GM19372 (cell line): ENCODE results near the gene FUT6.
"Not testable (repeated sequence)": the region's sequence is repeated elsewhere in the genome, so short reads cannot be mapped to it uniquely, and the experiment has no call there.

Experiments used
- ATAC-seq: cut with Tn5 transposase; IDR thresholded peaks from one replicate; pipeline ENCODE4 v1.9.1; 2021; ENCODE audit warnings: mild to moderate bottlenecking, low read depth, moderate library complexity; ENCODE audit not compliant: unreplicated experiment

FUT6 gene, protein sequence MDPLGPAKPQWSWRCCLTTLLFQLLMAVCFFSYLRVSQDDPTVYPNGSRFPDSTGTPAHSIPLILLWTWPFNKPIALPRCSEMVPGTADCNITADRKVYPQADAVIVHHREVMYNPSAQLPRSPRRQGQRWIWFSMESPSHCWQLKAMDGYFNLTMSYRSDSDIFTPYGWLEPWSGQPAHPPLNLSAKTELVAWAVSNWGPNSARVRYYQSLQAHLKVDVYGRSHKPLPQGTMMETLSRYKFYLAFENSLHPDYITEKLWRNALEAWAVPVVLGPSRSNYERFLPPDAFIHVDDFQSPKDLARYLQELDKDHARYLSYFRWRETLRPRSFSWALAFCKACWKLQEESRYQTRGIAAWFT

GRCh38 chr19:5839065-5840017, at the start of gene FUT6:
Gene FUT6 (minus strand): TSS chr19:5839702. CDS start chr19:5832567, 7,135 bp downstream.
- no peak for ATAC-seq

DNA sequence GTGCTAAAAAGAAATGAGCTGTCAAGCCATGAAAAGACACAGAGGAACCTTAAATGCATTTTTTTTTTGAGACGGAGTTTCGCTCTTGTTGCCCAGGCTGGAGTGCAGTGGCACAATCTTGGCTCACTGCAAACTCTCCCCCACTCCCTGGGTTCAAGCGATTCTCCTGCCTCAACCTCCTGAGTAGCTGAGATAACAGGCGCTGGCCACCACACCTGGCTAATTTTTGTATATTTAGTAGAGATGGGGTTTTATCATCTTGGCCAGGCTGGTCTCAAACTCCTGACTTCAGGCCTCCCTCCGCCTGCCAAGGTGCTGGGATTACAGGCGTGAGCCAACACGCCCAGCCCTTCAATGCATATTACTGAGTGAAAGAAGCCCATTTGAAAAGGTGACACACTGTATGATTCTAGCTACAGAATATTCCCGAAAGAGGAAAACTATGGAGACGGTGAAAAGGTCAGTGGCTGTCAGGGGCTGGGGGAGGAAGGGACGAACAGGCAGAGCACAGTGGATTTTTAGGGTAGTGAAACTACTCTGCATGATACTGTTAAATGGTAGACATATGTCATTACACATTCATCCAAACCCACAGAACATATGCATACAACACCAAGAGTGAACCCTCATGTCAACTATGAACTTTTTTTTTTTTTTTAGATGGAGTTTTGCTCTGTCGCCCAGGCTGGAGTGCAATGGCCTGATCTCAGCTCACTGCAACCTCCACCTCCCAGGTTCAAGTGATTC, 44.7 kb upstream of the FUT6 start:
- ATAC-seq = not testable (repeated sequence)

DNA sequence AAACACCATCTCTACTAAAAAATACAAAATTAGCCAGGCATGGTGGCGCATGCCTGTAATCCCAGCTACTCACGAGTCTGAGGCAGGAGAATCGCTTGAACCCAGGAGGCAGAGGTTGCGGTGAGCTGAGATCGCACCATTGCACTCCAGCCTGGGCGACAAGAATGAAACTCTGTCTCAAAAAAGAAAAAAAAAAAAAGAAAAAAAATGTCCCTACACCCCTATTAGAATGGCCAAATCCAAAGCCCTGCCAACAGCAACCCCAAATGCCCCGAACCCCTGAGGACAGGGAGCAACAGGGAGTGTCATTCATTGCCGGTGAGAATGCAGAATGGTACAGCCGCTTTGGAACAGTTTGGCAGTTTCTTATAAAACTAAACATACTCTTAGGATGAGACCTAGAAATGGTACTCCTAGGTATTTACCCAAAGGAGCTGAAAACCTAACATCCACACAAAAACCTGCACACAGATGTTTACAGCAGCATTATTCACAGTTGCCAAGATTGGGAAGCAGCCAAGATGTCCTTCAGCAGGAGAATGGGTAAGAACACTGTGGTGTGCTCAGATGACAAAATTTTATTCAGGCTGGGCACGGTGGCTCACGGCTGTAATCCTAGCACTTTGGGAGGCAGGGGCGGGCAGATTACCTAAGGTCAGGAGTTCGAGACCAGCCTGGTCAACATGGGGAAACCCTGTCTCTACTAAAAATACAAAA, 43.8 kb upstream of the FUT6 start:
- not testable (repeated sequence) for ATAC-seq

GRCh38 chr19:5882421-5882968, 43.0 kb upstream of the FUT6 start:
- no peak for ATAC-seq

- no peak for ATAC-seq
These were observed 42.2 kb upstream of the FUT6 start for GRCh38 chr19:5881543-5882299.

DNA sequence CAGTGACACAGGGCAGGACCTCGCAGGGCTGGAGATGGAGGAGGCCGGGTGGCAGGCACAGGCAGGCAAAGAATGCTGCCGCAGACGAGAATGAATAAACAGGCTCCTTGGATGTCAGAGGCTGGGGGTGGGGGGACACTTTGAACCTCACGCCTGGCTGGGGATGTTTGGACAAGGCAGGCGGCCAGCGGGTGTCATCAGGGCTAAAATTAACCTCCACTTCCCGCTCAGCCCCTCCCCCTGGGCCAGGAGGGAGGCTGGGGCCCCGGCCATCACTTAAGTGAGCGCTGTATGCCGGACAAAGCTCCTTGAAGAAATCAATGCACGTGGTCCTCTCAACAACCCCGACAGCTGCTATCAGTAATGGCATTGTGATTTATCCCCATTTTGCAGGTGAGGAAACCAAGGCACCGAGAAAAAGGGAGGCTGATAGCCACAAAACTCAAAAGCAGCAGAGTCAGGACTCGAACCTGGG, 41.1 kb upstream of the FUT6 start:
- ATAC-seq = no peak

GRCh38 chr19:5880196-5880595, 40.7 kb upstream of the FUT6 start:
- no peak for ATAC-seq

- ATAC-seq = no peak
These were observed 38.4 kb upstream of the FUT6 start for GRCh38 chr19:5877882-5878281.

DNA sequence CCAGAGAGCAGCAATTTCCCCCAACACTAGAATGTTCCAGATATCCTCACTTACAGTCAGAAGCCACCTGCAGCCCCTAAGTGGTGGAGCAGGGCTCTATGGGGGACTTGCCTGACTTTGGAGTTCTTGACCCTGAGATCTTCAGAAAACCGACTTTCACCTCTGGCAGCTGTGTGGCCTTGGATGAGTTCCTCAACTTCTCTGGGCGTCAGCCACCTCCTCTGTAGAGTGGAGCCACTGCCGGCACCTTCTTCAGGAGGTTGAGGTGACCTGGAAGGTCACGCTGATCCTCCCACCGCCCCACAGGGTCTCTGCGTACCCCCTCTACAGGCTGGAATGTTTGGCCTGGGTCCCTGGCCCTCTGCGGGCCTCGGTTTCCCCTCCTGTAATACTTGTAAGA, 37.9 kb upstream of the FUT6 start:
- ATAC-seq = no peak

DNA sequence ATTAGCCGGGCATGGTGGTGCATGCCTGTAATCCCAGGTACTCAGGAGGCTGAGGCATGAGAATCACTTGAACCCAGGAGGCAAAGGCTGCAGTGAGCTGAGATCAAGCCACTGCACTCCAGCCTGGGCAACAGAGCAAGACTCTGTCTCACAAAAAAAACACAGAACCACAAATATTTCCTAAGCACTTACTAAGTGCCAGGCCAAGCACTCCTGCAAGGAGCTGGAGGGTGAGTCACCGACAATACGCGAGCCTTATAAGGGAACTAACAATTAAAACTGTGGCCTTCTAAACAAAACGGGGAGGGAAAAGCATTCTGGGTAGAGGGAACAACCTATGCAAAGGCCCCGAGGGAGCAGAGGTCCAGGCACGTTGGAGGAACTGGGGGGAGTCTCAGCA, 35.0 kb upstream of the FUT6 start:
- not testable (repeated sequence) for ATAC-seq

- no peak for ATAC-seq
These were observed 34.2 kb upstream of the FUT6 start for GRCh38 chr19:5873617-5874199.

DNA sequence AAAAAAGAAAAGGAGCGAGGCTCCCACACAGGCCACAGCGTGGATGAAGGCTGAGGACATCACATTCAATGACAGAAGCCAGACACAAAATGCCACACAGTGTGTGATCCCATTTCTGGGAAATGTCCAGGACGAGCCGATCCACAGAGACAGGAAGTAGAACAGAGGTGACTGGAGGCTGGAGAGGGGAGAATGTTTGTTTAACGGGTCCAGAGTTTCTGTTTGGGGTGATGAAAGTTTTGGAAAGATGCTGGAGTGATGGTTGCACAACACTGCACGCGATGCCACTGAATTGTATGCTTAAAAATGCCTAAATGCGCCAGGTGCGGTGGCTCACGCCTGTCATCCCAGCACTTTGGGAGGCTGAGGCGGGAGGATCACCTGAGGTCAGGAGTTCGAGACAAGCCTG, 31.5 kb upstream of the FUT6 start:
- ATAC-seq = no peak

DNA sequence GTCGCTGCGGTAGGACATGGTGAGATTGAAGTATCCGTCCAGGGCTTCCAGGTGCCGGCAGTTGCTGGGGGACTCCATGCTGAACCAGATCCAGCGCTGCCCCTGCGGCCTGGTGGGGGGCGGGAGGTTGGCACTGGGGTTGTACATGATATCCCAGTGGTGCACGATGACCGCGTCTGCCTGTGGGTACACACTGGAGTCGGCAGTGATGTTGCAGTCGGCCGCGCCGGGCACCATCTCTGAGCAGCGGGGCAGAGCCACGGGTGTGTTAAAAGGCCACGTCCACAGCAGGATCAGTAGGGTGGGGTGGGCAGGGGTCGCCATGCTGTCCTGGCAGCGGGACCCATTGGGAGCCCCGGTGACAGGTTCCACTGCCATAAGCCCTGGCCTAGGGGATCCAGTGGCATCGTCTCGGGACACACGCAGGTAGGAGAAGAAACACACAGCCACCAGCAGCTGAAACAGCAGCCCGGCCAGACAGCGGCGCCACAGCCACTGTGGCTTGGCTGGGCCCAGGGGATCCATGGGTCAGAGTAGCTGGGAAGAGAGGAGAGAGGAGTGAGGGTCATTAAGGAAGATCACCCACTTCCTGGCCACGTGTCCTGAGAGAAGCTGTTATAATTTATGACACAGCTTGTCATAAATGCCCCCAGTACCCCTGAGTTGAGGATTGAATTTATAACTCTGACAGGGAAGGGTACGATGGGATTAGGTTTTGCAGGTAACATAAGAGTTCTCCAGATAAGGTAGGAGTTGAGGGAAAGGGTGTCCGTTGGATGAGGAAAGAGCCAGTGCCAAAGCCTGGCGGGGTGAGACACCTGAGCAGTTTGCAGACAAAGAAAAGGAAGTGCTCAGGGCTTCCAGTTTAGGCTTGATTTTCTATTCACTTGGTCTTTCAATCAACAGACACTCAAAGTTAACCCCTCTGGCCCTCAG, 28.0 kb upstream of the FUT6 start:
- no peak for ATAC-seq

DNA sequence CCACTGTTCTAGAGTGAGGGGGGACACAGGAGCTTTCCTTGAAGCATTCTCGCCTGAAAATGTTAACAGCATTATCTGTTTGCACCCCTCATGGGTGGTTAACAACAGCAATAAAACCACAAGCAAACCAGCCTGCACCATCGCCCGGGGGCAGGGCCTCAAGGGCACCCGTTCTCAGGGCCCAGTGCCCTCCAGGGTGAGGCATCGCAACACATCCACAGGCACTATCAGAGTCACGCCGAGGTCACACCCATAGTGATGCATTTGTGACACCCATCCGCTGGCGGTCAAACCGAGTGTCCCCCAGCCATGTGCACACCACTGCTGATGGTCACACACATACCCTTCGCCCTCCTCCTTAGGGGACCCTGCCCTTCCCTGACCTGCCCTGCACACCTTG, 26.3 kb upstream of the FUT6 start:
- no peak for ATAC-seq

- ATAC-seq = no peak
These were observed 25.4 kb upstream of the FUT6 start for GRCh38 chr19:5864725-5865486.

DNA sequence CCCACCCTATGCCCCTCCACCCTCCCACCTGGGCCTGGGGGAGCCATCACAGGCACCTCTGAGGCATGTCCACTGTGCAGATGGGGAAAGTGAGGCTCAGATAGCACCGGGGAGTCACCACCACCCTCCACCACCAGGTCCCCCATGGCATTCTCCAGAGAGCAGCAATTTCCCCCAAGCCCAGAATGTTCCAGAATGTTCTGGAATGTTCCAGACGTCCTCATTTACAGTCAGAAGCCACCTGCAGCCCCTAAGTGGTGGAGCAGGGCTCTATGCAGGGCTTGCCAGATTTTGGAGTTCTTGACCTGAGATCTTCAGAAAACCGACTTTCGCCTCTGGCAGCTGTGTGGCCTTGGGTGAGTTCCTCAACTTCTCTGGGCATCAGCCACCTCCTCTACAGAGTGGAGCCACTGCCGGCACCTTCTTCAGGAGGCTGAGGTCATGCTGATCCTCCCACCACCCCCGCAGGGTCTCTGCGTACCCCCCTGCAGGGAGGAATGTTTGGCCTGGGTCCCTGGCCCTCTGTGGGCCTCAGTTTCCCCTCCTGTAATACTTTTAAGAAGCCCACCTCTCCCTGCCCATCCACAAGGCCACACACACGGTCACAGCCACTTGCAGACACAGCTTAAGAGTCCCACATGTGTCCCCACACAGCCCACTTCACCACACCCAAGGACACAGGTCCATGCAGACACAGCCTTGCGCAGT, 24.7 kb upstream of the FUT6 start:
- ATAC-seq = no peak
